T1000 (cell line): ENCODE data around the gene ERBB4.
A peak's percentile ranks its signal among the peaks of the same experiment; 100 is the strongest.

ENCODE experiments used
- DNase-seq: peaks from one replicate; lab custom pipeline; 2025; ENCODE audit warnings: mixed read lengths; lab: John Stamatoyannopoulos, UW

ERBB4 gene

GRCh38 chr2:212538305-212539071 is at the start of gene ERBB4:
Gene ERBB4 (minus strand): TSS chr2:212538802. CDS start chr2:212538530, 272 bp downstream.
- no peak for DNase-seq

GRCh38 chr2:212580117-212580516 is 41.5 kb upstream of the ERBB4 start:
- DNase-seq, result no peak

- DNase-seq, result no peak
Observed at GRCh38 chr2:212556296-212556695, 17.7 kb upstream of the ERBB4 start.

GRCh38 chr2:212554233-212554632 is 15.6 kb upstream of the ERBB4 start:
- no peak for DNase-seq

GRCh38 chr2:212549941-212550340 is 11.3 kb upstream of the ERBB4 start:
- no peak for DNase-seq

GRCh38 chr2:212549463-212549862 is 10.9 kb upstream of the ERBB4 start:
- no peak for DNase-seq

DNA sequence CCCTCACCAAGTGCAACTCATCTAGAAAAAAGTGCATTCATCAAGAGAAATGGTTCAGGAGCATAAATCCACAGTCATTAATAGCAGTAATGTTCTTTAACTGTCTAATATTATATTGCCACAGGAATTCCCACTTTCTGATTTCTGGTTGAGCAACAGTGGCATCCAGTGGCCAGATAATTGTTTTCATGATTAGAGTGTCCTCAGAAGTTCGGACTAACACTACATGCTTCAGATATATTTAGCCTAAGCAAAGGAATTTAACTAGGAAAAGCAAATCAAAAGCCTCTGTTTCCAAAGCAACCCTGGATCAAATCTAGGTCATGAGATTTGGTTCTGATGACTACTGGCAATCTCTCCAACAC is 9.8 kb upstream of the ERBB4 start:
- DNase-seq, result no peak

DNA sequence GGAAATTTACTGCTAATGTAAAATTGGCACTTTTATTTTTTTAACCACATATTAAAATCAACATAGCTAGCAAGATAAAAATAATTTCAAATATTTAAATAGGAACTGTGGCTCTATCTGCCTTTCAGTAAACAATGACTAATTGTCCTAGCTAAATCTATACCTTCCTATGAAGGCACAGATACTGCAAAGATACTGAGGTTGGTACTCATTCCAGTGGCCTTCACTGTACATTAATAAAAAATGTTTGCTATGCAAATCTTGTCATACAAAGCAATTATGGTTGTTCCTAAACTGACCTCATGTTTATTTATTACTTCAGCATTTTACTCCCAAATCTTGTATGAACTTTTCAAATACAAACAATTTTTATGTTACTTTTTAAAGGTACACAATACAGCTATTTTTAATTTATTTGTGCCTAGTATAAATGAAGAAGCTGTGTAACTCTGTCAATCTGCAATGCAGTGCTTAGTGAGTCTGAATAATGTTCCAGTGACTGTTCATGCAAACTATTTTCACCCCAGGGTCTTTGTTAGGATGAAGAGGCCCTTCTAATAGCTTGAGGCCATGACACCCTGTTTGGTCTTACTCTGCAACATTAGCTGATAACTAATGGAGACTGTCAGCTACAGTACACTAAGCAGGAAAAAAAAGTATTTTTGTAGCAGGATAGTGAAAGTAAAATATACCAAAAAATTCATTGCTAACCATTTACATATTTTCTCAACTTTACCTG is 9.3 kb upstream of the ERBB4 start:
- DNase-seq, result no peak

DNA sequence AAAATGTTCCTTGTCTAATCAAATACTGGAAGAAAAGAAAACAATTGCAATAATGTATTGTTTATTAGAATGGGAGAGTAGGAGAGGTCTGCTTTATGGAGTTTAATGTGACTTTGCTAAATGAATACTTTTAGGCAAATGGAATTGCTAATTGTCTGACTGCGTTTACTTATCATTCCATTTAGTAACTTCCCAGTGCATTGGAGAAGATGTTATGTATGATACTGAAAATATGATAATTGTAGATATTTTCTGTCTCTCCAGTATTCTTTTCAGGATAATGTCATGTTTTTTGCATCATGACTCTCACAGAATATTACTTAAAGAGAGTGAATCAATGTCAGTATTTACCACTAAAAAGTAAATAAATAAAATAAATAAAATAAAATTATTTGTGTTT is 8.1 kb upstream of the ERBB4 start:
- DNase-seq, result no peak

- no peak for DNase-seq
Observed at GRCh38 chr2:212540341-212540740, 1.7 kb upstream of the ERBB4 start.

- DNase-seq, result peak; percentile 8
Observed at GRCh38 chr2:212539072-212539880, 674 bp upstream of the ERBB4 start.

GRCh38 chr2:212537726-212538304 is 787 bp downstream of the ERBB4 start:
- DNase-seq, result peak; percentile 31

- DNase-seq, result peak; percentile 31
Observed at GRCh38 chr2:212536817-212537725, 1.5 kb downstream of the ERBB4 start.

GRCh38 chr2:212535996-212536816 is 2.4 kb downstream of the ERBB4 start:
- no peak for DNase-seq

DNA sequence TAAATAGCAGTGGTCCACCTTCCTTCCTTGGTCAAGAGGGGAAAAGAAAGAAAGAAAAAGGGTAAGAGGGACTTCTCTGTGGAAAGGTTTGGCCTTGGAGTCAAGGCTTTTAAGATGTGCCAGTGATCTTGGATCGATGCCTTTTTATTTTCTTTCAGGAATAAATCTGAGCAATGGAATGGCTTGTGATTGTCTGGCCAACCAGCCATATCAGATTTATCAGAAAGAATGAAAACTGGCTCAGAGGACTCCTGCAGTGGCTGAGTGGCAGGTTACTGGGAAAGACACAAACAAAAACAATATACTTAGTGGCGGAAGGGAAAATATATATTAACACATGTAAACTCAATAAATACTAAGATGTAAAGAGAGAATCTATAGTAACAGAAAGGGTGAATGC is 4.3 kb downstream of the ERBB4 start:
- no peak for DNase-seq

DNA sequence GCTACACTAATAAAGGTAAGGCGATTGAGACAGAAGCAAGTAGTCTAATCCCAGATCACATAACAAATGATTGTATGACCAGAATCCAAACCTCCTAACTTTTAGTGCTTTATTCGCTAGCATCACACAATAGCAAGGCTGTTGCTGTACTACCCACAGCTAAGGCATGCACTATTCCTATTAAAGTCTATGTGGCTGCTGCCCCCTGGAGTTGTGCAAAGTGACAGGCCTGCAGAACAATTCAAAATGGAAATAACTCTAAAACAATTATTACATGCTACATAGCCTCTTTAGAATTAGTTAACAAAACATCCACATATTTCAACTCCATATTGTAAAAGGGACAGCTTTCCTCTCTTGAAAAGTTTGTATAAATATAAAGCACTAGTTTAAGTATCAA is 6.0 kb downstream of the ERBB4 start:
- no peak for DNase-seq

GRCh38 chr2:212532087-212532486 is 6.5 kb downstream of the ERBB4 start:
- no peak for DNase-seq

GRCh38 chr2:212531499-212531898 is 7.1 kb downstream of the ERBB4 start:
- DNase-seq, result no peak

DNA sequence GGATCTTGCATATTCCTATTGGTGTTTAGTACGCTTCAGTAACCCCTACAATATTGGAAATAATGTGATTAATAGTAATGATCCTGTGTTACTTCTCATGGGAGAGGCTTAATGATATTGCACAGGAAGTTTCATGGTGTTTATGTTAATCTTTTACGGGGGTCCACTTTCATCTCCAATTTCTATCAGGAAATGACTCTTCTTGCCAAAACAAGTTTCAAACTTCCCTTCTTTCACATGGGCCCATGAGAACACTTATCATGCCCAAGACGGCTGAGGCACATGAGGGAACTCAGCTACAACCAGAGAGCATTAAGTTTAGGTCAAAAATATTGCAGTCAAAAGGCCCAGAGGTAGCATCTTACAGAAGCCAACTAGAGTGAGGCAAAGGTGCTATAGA is 7.6 kb downstream of the ERBB4 start:
- no peak for DNase-seq

GRCh38 chr2:212530373-212530772 is 8.2 kb downstream of the ERBB4 start:
- no peak for DNase-seq
